C4-2B (cell line): ENCODE measurements around the gene FDPS.
"Not testable (repeated sequence)": the region's sequence is repeated elsewhere in the genome, so short reads cannot be mapped to it uniquely, and the experiment has no call there.

ENCODE experiments used
- H3K27ac ChIP-seq: fragments of 450-650 bp; 2 replicates; pipeline ENCODE4 v1.5.1; 2017
- ZFX ChIP-seq: fragments of 450-650 bp; IDR thresholded peaks from 2 replicates; pipeline ENCODE4 v1.6.1; 2017
- TF ChIP-seq, protein P1 (sequence below): fragments of 450-650 bp; conservative IDR thresholded peaks from 2 replicates; pipeline ENCODE4 v1.5.1; 2017; ENCODE audit warnings: mild to moderate bottlenecking

Gene FDPS

DNA sequence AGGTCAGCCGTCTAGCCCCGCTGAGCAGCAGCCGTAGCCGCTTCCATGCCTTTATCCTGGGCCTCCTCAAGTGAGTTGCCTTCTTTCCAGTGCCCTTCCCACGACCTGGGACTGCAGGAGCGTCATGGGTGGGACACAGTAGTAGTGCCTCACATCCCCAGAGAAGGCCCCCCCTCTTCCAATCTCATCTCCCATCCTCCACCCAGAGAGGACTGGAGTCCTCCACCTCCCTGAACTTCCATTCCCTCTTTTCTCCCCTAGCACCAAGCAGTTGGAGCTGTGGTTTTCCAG lies 16.9 kb downstream of the FDPS start:
- peak overlapping the region; percentile 92 for H3K27ac ChIP-seq
- no peak for TF ChIP-seq ZFX
- TF ChIP-seq, protein P1, sequence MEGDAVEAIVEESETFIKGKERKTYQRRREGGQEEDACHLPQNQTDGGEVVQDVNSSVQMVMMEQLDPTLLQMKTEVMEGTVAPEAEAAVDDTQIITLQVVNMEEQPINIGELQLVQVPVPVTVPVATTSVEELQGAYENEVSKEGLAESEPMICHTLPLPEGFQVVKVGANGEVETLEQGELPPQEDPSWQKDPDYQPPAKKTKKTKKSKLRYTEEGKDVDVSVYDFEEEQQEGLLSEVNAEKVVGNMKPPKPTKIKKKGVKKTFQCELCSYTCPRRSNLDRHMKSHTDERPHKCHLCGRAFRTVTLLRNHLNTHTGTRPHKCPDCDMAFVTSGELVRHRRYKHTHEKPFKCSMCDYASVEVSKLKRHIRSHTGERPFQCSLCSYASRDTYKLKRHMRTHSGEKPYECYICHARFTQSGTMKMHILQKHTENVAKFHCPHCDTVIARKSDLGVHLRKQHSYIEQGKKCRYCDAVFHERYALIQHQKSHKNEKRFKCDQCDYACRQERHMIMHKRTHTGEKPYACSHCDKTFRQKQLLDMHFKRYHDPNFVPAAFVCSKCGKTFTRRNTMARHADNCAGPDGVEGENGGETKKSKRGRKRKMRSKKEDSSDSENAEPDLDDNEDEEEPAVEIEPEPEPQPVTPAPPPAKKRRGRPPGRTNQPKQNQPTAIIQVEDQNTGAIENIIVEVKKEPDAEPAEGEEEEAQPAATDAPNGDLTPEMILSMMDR, result no peak

DNA sequence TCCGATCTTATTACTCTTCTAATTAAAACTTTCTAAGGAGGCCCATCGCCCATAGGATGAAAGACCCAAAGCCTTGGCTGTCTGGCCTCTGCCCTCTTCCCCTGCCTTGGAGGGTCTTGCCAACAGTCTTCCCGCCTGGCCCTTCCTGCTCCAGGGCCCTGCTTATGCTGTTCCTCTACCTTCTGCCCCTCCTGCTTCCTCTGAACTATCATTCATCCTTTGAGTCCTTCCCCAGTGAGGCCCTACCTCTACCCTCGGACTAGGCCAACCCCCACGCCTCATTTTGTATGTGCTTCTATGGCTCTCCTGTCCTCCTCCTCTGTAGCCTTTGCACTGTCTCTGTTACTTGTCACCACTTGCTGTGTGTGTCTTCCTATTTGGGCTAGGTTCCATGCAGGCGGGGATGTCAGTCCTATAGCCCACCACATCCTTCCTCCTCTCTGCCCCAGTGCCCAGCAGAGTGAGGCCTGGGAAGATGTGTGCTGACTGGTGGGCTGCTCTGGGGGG lies 17.4 kb downstream of the FDPS start:
- H3K27ac ChIP-seq, result peak overlapping the region; percentile 92; the same call in 1 of the 2 replicates
- TF ChIP-seq ZFX, result no peak
- TF ChIP-seq, protein P1, result no peak

DNA sequence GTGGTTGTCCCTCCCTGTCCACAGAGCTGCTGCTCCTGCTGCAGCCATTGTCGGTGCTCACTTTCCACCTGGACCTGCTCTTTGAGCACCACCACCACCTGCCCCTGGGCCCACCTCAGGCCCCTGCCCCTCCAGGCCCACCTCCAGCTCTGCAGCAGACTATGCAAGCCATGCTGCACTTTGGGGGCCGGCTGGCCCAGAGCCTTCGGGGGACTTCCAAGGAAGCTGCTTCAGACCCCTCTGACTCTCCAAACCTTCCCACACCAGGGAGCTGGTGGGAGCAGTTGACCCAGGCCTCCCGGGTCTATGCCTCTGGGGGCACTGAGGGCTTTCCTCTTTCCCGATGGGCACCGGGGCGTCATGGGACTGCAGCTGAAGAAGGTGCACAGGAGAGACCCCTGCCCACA lies 18.0 kb downstream of the FDPS start:
- H3K27ac ChIP-seq, result no peak overlapping the region
- TF ChIP-seq, protein P1, result no peak

DNA sequence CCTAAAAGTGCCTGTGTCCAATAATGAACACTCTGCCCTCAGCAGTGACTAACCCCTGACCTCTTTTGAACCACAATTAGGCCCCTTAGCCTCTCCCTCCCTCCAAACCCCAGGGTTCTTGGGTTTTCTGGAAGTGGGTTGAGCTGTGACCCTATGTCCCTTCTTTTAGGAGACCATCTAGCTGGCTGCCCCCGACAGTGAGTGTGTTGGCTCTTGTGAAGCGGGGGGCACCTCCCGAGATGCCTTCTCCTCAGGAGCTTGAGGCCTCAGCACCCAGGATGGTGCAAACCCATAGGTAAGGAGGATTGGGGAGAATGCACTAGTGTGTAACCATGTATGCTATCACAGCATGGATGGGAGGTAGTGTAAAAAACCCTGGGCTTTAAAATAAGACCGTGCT lies 19.3 kb downstream of the FDPS start:
- no peak overlapping the region for H3K27ac ChIP-seq

DNA sequence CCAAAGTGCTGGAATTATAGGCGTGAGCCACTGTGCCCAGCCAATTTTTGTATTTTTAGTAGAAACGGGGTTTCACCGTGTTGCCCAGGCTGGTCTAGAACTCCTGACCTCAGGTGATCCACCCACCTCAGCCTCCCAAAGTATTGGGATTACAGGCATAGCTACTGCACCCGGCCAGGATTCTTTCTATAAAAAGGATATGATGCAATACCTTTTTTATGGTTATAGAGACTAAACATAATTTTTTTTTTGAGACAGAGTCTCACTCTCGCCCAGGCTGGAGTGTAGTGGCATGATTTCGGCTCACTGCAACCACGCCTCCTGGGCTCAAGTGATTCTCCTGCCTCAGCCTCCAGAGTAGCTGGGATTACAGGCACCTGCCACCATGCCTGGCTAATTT lies 20.2 kb downstream of the FDPS start:
- not testable (repeated sequence) for H3K27ac ChIP-seq

More for the DNA sequence above, 19.3 kb downstream of the FDPS start:
- TF ChIP-seq, protein P1, result no peak
- TF ChIP-seq ZFX, result no peak

DNA sequence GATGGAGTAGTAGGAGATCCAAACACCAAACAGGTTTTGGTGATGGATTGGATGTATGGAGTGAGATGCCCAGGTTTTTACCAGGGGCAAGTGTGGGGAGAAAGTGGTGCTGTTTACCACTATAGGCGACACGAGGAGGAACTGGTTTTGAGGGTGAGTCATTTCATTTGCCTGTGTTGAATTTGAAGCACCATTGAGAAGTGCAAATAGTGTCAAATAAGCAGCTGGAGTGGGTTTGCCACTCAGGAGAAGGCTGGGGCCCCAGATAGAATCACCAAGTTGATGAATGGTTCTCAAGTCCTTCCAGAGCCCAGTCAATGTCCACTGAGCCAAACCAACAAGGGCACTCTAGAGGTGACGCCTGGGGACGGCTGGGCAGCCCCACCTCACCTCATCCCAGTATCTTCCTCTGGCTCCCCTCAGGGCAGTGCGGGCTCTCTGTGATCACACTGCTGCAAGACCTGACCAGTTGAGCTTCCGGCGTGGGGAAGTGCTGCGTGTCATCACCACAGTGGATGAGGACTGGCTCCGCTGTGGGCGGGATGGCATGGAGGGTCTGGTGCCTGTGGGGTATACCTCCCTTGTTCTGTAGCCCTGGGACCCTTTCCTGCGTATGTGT lies 21.4 kb downstream of the FDPS start:
- TF ChIP-seq ZFX, result no peak
- TF ChIP-seq, protein P1, result no peak
- no peak overlapping the region for H3K27ac ChIP-seq

DNA sequence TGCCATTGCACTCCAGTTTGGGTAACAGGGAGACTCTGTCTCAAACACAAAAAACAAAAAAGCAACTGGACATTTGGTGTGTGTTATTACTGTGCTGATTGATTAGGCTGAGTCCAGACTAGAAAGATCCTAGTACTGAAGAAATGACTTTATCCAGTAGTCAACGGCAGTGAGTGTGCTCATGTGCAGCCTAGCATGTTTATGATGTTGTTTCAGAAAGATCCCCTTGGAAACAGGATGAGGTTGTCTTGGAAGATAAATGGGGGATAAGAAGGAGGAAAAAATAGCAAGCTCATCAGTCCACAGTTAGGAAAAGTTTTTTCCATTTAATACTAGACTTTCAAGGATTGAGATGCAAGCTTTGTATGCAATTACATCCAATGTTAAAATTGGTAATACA lies 26.3 kb downstream of the FDPS start:
- TF ChIP-seq, protein P1, result no peak
- H3K27ac ChIP-seq, result no peak overlapping the region

DNA sequence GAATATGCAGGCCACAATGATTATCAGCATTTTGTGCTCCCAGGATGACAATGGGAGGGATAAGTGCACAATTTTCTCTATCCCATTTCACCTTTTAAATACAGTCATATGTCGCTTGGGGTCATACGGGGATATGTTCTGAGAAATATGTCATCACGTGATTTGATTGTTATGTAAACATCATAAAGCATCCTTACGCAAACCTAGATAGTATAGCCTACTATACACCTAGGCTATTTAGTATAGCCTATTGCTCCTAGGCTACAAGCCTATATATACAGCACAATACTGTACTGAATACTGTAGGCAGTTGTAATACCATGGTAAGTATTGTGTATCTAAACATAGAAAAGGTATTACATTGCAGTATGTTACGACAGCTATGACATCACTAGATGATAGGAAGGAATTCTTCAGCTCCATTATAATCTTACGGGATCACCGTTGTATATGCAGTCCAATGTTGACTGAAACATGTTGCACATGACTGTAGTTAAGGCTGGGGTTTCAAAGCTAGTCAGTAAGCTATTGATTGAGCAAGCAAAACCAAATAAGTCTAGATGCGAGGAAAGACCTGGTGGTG lies 30.9 kb downstream of the FDPS start:
- TF ChIP-seq, protein P1, result no peak
- TF ChIP-seq ZFX, result no peak
- H3K27ac ChIP-seq, result no peak overlapping the region
